CD4-positive, alpha-beta T cell (primary cell): Measurements from ENCODE around the gene ZNRF3. TPM values are rescaled to one million over a fixed set of nuclear protein-coding genes. Genes with fewer than 3 reads are reported as not detected.

Experiments used
- ATAC-seq: fragments of 200-7000 bp; cut with Tn5 transposase; one replicate; pipeline ENCODE4 v1.10.0; 2022; ENCODE audit warnings: mild to moderate bottlenecking; ENCODE audit not compliant: poor library complexity
- CTCF ChIA-PET: fragments of 350-600 bp; sonication (Branson Sonifier 250); formaldehyde crosslinking; loops from one replicate; lab custom pipeline; 2021; ENCODE audit warnings: antibody characterized with exemption, inconsistent platforms; lab: Charles Lee
- POLR2A ChIA-PET: fragments of 350-600 bp; sonication (Branson Sonifier 250); formaldehyde crosslinking; loops from one replicate; lab custom pipeline; 2021; ENCODE audit warnings: antibody characterized with exemption, inconsistent platforms; lab: Charles Lee
- DNase-seq, 14 experiments: peaks; one replicate each; pipeline ENCODE4 v3.0.0-alpha.2; 2013 to 2020; ENCODE audit warnings: mixed read lengths in 2 of 14
- H3K27ac ChIP-seq, 2 donors: one replicate each; pipeline versions ENCODE4 v1.5.1 to v1.7.0; 2013; ENCODE audit warnings: low read length in 2 of 2, low read depth in 1 of 2, mild to moderate bottlenecking in 1 of 2
- H3K27me3 ChIP-seq, 2 experiments: 1 replicate in 1 of 2; 2 replicates in 1 of 2; pipeline versions ENCODE4 v1.6.1 to v1.7.0; 2013; ENCODE audit warnings: low read length in 2 of 2, control low read depth in 1 of 2, mild to moderate bottlenecking in 1 of 2, moderate library complexity in 1 of 2; ENCODE audit not compliant: insufficient read depth in 2 of 2, control insufficient read depth in 1 of 2
- H3K36me3 ChIP-seq: one replicate; pipeline ENCODE4 v1.6.1; 2013; ENCODE audit warnings: low read length, control low read depth; ENCODE audit not compliant: insufficient read depth
- H3K4me1 ChIP-seq: one replicate; pipeline ENCODE4 v1.6.1; 2013; ENCODE audit warnings: low read length, control low read depth; ENCODE audit not compliant: insufficient read depth
- H3K4me3 ChIP-seq: one replicate; pipeline ENCODE4 v1.5.1; 2013; ENCODE audit warnings: mild to moderate bottlenecking, low read length, moderate library complexity
- H3K9me3 ChIP-seq, 2 experiments: 1 replicate in 1 of 2; 2 replicates in 1 of 2; pipeline versions ENCODE4 v1.6.1 to v1.7.0; 2013; ENCODE audit warnings: low read length in 2 of 2, mild to moderate bottlenecking in 2 of 2, control low read depth in 1 of 2, moderate library complexity in 1 of 2; ENCODE audit not compliant: control insufficient read depth in 1 of 2, insufficient read depth in 1 of 2
- H3K27ac Mint-ChIP-seq: one replicate; pipeline ENCODE4 v1.8.0; 2020; ENCODE audit warnings: mixed read lengths
- H3K27me3 Mint-ChIP-seq: one replicate; pipeline ENCODE4 v1.8.0; 2021; ENCODE audit warnings: mixed read lengths
- H3K36me3 Mint-ChIP-seq: one replicate; pipeline ENCODE4 v1.8.0; 2021; ENCODE audit warnings: low read depth, mixed read lengths
- H3K4me1 Mint-ChIP-seq: one replicate; pipeline ENCODE4 v1.8.0; 2021; ENCODE audit warnings: low read depth, mixed read lengths
- H3K4me3 Mint-ChIP-seq: one replicate; pipeline ENCODE4 v1.8.0; 2020; ENCODE audit warnings: mild to moderate bottlenecking, mixed read lengths
- H3K9me3 Mint-ChIP-seq: one replicate; pipeline ENCODE4 v1.8.0; 2020; ENCODE audit warnings: mixed read lengths
- CTCF ChIP-seq: fragments of 200-600 bp; IDR thresholded peaks from one replicate; pipeline ENCODE4 v1.8.0; 2022; ENCODE audit warnings: antibody characterized with exemption, mild to moderate bottlenecking
- intact Hi-C, 2 experiments: fragments of 100-400 bp; cut with DNase I in 1 of 2; cut with micrococcal nuclease in 1 of 2; formaldehyde crosslinking; loops; one replicate each; pipeline versions ENCODE4 v1.15.1 to v1.9.0; 2023 to 2025; cut with DNase I, micrococcal nuclease
- total RNA-seq, 174 experiments: library from RNA in 2 of 174; stranded (reverse) in 2 of 174; gene quantifications; one replicate each; pipeline ENCODE4 v1.2.3 and lab custom pipeline; 2021 to 2026

The ZNRF3 gene
- total RNA-seq, 2 experiments from 2014 or later, result 0.38 to 0.61 TPM

- Mint-ChIP-seq H3K9me3 (no peaks in the 10 kb centered on the region), H3K27ac (no peak overlapping the region), H3K4me3 (no peak overlapping the region), H3K27me3 (peaks cover 16% of the 10 kb centered on the region), H3K36me3 (no peaks in the 10 kb centered on the region), H3K4me1 (no peaks in the 10 kb centered on the region)
- DNase-seq, result no peak
- Histone ChIP-seq H3K27me3 (peaks cover 5 to 12% of the 10 kb centered on the region in 2 experiments), H3K4me3 (no peak overlapping the region), H3K4me1 (no peaks in the 10 kb centered on the region), H3K9me3 (no peaks in the 10 kb centered on the region), H3K27ac (no peak overlapping the region), H3K36me3 (no peaks in the 10 kb centered on the region)
- ATAC-seq, result no peak
- POLR2A ChIA-PET, result no interaction called here
- intact Hi-C loops, result no loop called here
- CTCF ChIA-PET, result no interaction called here
- no peak for TF ChIP-seq CTCF
Observed at GRCh38 chr22:28921585-28921879, 38.2 kb downstream of the ZNRF3 start.

- Histone ChIP-seq H3K27me3 (peaks cover 5 to 12% of the 10 kb centered on the region in 2 experiments), H3K27ac (no peak overlapping the region), H3K4me3 (no peak overlapping the region), H3K4me1 (no peaks in the 10 kb centered on the region), H3K36me3 (no peaks in the 10 kb centered on the region), H3K9me3 (no peaks in the 10 kb centered on the region)
- DNase-seq (no peak), ATAC-seq (no peak)
- ChIA-PET POLR2A (no interaction called here), CTCF (no interaction called here)
- no peaks in the 10 kb centered on the region for H3K9me3 Mint-ChIP-seq
- H3K4me3 Mint-ChIP-seq, result no peak overlapping the region
- peaks cover 16% of the 10 kb centered on the region for H3K27me3 Mint-ChIP-seq
- TF ChIP-seq CTCF, result no peak
- intact Hi-C loops, result no loop called here
- no peaks in the 10 kb centered on the region for H3K36me3 Mint-ChIP-seq
- H3K27ac Mint-ChIP-seq, result no peak overlapping the region
- H3K4me1 Mint-ChIP-seq, result no peaks in the 10 kb centered on the region
Observed at GRCh38 chr22:28922540-28923244, 39.3 kb downstream of the ZNRF3 start.

DNA sequence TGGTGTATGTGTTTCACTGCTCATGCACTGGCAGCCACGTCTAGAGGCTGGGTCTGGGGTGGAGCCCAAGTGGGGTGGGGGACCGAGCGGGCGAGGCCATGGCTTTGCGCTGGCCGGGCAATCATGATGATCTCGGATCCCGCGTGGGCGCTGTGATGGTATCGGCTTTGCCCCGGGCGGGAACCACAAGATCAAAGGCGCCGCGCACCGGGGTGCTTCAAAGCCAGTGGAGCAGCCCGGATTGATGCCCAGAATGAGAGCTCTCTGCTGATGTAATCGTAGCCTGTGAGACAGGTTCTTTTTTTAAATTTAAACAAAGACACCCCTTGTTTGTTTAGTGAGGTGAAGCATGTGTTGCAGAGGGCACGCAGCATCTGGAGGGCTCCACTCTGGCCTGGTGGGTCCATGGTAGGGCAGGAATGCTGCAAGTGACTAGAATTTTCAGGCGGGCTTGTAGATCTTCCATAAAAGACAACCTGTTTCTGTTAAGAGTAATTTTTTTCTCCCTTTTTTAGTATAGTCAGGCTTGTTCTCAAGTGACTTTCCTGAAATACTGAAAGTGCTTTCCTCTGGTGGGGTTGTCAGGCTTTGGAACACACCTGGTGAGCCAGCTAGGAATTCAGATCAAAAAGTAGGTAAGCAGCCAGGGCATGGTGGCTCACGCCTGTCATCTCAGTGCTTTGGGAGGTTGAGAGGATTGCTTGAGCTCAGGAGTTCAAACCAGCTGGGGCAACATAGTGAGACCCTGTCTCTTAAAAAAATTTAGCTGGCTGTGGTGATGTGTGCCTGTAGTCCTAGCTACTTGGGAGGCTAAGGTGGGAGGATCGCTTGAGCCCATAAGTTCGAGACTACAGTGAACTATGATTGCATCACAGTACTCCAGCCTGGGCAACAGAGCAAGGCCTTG, 40.7 kb downstream of the ZNRF3 start:
- no peak for TF ChIP-seq CTCF
- Mint-ChIP-seq H3K27ac (no peak overlapping the region), H3K4me3 (no peak overlapping the region), H3K4me1 (no peaks in the 10 kb centered on the region), H3K9me3 (no peaks in the 10 kb centered on the region), H3K36me3 (no peaks in the 10 kb centered on the region), H3K27me3 (peaks cover 19% of the 10 kb centered on the region)
- H3K27me3 ChIP-seq, result peaks cover 5 to 12% of the 10 kb centered on the region in 2 experiments
- ChIA-PET CTCF (no interaction called here), POLR2A (interaction anchor here (0.6 kb wide), 1 partner anchor 280 kb away, joined by 3 read pairs; no protein-coding TSS in a partner anchor)
- no peak overlapping the region for H3K4me3 ChIP-seq
- ATAC-seq, result no peak
- H3K9me3 ChIP-seq, result no peaks in the 10 kb centered on the region
- intact Hi-C loops, result no loop called here
- H3K27ac ChIP-seq, result no peak overlapping the region
- H3K4me1 ChIP-seq, result no peaks in the 10 kb centered on the region
- no peaks in the 10 kb centered on the region for H3K36me3 ChIP-seq
- DNase-seq, result peak in 1 of 14 experiments; percentile 5
